Measurements from ENCODE around the gene KYNU. TPM values are rescaled to one million over a fixed set of nuclear protein-coding genes. Genes with fewer than 3 reads are reported as not detected.
A peak's percentile ranks its signal among the peaks of the same experiment; 100 is the strongest.
"Not testable (repeated sequence)": the region's sequence is repeated elsewhere in the genome, so short reads cannot be mapped to it uniquely, and the experiment has no call there.

Gene KYNU
- polyA plus RNA-seq, 1 experiment, result 4.5 TPM

- TF ChIP-seq, protein P1, sequence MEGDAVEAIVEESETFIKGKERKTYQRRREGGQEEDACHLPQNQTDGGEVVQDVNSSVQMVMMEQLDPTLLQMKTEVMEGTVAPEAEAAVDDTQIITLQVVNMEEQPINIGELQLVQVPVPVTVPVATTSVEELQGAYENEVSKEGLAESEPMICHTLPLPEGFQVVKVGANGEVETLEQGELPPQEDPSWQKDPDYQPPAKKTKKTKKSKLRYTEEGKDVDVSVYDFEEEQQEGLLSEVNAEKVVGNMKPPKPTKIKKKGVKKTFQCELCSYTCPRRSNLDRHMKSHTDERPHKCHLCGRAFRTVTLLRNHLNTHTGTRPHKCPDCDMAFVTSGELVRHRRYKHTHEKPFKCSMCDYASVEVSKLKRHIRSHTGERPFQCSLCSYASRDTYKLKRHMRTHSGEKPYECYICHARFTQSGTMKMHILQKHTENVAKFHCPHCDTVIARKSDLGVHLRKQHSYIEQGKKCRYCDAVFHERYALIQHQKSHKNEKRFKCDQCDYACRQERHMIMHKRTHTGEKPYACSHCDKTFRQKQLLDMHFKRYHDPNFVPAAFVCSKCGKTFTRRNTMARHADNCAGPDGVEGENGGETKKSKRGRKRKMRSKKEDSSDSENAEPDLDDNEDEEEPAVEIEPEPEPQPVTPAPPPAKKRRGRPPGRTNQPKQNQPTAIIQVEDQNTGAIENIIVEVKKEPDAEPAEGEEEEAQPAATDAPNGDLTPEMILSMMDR (IDR thresholded peaks at IDR 0.05; ENCODE audit: low read depth, low read length), result no peak
- Histone ChIP-seq H3K9me3 (ENCODE audit: control insufficient read depth, insufficient read depth, low read length) (no peaks in the 10 kb centered on the region), H3K4me3 (ENCODE audit: low read depth, low read length) (peak overlapping the region; percentile 15; the same call in 1 of the 2 replicates), H3K27ac (ENCODE audit: low read depth, low read length) (no peak overlapping the region), H3K27me3 (ENCODE audit: control insufficient read depth, insufficient read depth, low read length) (no peaks in the 10 kb centered on the region)
- ChIA-PET POLR2A (no interaction called here), CTCF (interaction anchor here (0.6 to 1.8 kb wide), 3 partner anchors 27 to 175 kb away, joined by 3 to 12 read pairs (median 8); no protein-coding TSS in a partner anchor)
- peak; percentile 64 for DNase-seq (ENCODE audit: low read depth, low spot score)
Measured at GRCh38 chr2:143083636-143084035, 206.2 kb downstream of the KYNU start.

GRCh38 chr2:143084462-143084861, 207.0 kb downstream of the KYNU start:
- ChIA-PET POLR2A (no interaction called here), CTCF (interaction anchor here (1.6 to 1.8 kb wide), 2 partner anchors 27 to 50 kb away, joined by 3 to 12 read pairs; no protein-coding TSS in a partner anchor)
- no peak for DNase-seq (ENCODE audit: low read depth, low spot score)
- Histone ChIP-seq H3K4me3 (ENCODE audit: low read depth, low read length) (no peak overlapping the region), H3K9me3 (ENCODE audit: control insufficient read depth, insufficient read depth, low read length) (no peaks in the 10 kb centered on the region), H3K27ac (ENCODE audit: low read depth, low read length) (no peak overlapping the region), H3K27me3 (ENCODE audit: control insufficient read depth, insufficient read depth, low read length) (no peaks in the 10 kb centered on the region)
- TF ChIP-seq, protein P1 (IDR thresholded peaks at IDR 0.05; ENCODE audit: low read depth, low read length), result no peak

- Histone ChIP-seq H3K27me3 (ENCODE audit: control insufficient read depth, insufficient read depth, low read length) (no peaks in the 10 kb centered on the region), H3K27ac (ENCODE audit: low read depth, low read length) (no peak overlapping the region), H3K9me3 (ENCODE audit: control insufficient read depth, insufficient read depth, low read length) (no peaks in the 10 kb centered on the region), H3K4me3 (ENCODE audit: low read depth, low read length) (no peak overlapping the region)
- TF ChIP-seq, protein P1 (IDR thresholded peaks at IDR 0.05; ENCODE audit: low read depth, low read length), result no peak
- no peak for DNase-seq (ENCODE audit: low read depth, low spot score)
- CTCF ChIA-PET, result interaction anchor here (1.6 kb wide), 1 partner anchor 26 kb away, joined by 3 read pairs; no protein-coding TSS in a partner anchor
- POLR2A ChIA-PET, result no interaction called here
Measured at GRCh38 chr2:143085125-143085784, 207.8 kb downstream of the KYNU start.

DNA sequence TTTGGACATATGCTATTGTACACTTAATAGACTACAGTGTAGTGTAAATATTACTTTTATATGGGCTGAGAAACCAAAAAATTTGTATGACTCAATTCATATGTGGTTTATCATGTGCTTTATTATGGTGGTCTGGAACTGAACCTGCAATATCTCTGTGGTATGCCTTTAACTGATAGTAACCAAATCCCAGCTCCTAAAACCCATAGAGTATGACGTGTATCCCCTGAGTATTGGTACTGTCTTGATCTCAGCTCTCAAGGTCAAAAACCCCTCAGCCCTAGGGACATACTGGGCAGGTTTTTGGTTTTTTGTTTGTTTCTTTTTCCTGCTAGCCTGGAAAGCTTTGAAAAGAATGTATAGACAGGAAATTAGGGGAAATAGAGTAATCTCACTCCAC, 209.6 kb downstream of the KYNU start:
- no peaks in the 10 kb centered on the region for H3K9me3 ChIP-seq (ENCODE audit: control insufficient read depth, insufficient read depth, low read length)
- POLR2A ChIA-PET, result interaction anchor here (0.6 kb wide), 1 partner anchor 9 kb away, joined by 3 read pairs; no protein-coding TSS in a partner anchor
- no peak overlapping the region for H3K27ac ChIP-seq (ENCODE audit: low read depth, low read length)
- H3K4me3 ChIP-seq (ENCODE audit: low read depth, low read length), result no peak overlapping the region
- no peak for DNase-seq (ENCODE audit: low read depth, low spot score)
- no peaks in the 10 kb centered on the region for H3K27me3 ChIP-seq (ENCODE audit: control insufficient read depth, insufficient read depth, low read length)
- CTCF ChIA-PET, result interaction anchor here (0.9 kb wide), 1 partner anchor 24 kb away, joined by 3 read pairs; no protein-coding TSS in a partner anchor
- TF ChIP-seq, protein P1 (IDR thresholded peaks at IDR 0.05; ENCODE audit: low read depth, low read length), result no peak

- ChIA-PET CTCF (no interaction called here), POLR2A (no interaction called here)
- no peak overlapping the region for H3K27ac ChIP-seq (ENCODE audit: low read depth, low read length)
- no peak overlapping the region for H3K4me3 ChIP-seq (ENCODE audit: low read depth, low read length)
- no peak for DNase-seq (ENCODE audit: low read depth, low spot score)
- H3K27me3 ChIP-seq (ENCODE audit: control insufficient read depth, insufficient read depth, low read length), result no peaks in the 10 kb centered on the region
- no peaks in the 10 kb centered on the region for H3K9me3 ChIP-seq (ENCODE audit: control insufficient read depth, insufficient read depth, low read length)
- TF ChIP-seq, protein P1 (IDR thresholded peaks at IDR 0.05; ENCODE audit: low read depth, low read length), result no peak
Measured at GRCh38 chr2:143088388-143088787, 210.9 kb downstream of the KYNU start.

- POLR2A ChIA-PET, CTCF ChIA-PET: not testable (repeated sequence)
Measured at GRCh38 chr2:143089520-143089919, 212.1 kb downstream of the KYNU start.

More at GRCh38 chr2:143089520-143089919, 212.1 kb downstream of the KYNU start:
- not testable (repeated sequence) for H3K27ac ChIP-seq (ENCODE audit: low read depth, low read length); H3K4me3 ChIP-seq (ENCODE audit: low read depth, low read length); H3K9me3 ChIP-seq (ENCODE audit: control insufficient read depth, insufficient read depth, low read length); H3K27me3 ChIP-seq (ENCODE audit: control insufficient read depth, insufficient read depth, low read length); DNase-seq (ENCODE audit: low read depth, low spot score)
